NCI-H526 treated with DMSO at 0.1 percent for 48 hours (cell line): ENCODE data around the gene RBM25.

Experiments
- DNase-seq: peaks from one replicate; lab custom pipeline; 2025; lab: John Stamatoyannopoulos, UW

RBM25 gene

GRCh38 chr14:73102806-73103497, 44.6 kb downstream of the RBM25 start:
- no peak for DNase-seq

GRCh38 chr14:73105050-73105449, 46.7 kb downstream of the RBM25 start:
- DNase-seq: no peak

GRCh38 chr14:73105727-73106126, 47.4 kb downstream of the RBM25 start:
- no peak for DNase-seq

- no peak for DNase-seq
Measured at GRCh38 chr14:73116079-73116665, 57.8 kb downstream of the RBM25 start.

GRCh38 chr14:73124180-73124894, 66.0 kb downstream of the RBM25 start:
- no peak for DNase-seq

GRCh38 chr14:73125169-73125588, 66.8 kb downstream of the RBM25 start:
- DNase-seq: no peak

- DNase-seq: no peak
Measured at GRCh38 chr14:73125746-73126145, 67.4 kb downstream of the RBM25 start.

GRCh38 chr14:73133795-73134194, 75.5 kb downstream of the RBM25 start:
- DNase-seq: no peak

- peak; percentile 39 for DNase-seq
Measured at GRCh38 chr14:73136085-73136386, 77.7 kb downstream of the RBM25 start.

GRCh38 chr14:73136387-73137225, 78.3 kb downstream of the RBM25 start, which contains the start of gene PSEN1:
Gene PSEN1 (plus strand): TSS chr14:73136507. CDS start chr14:73148020, 11,513 bp downstream.
- DNase-seq: peak; percentile 84

GRCh38 chr14:73140811-73141323, 82.5 kb downstream of the RBM25 start:
- DNase-seq: no peak

GRCh38 chr14:73142216-73142615, 83.9 kb downstream of the RBM25 start:
- DNase-seq: no peak

GRCh38 chr14:73143003-73143402, 84.7 kb downstream of the RBM25 start:
- no peak for DNase-seq

- no peak for DNase-seq
Measured at GRCh38 chr14:73143617-73144016, 85.3 kb downstream of the RBM25 start.

GRCh38 chr14:73145371-73145770, 87.0 kb downstream of the RBM25 start:
- no peak for DNase-seq

- no peak for DNase-seq
Measured at GRCh38 chr14:73146111-73146510, 87.8 kb downstream of the RBM25 start.

- DNase-seq: no peak
Measured at GRCh38 chr14:73149753-73150152, 91.4 kb downstream of the RBM25 start.

- no peak for DNase-seq
Measured at GRCh38 chr14:73153272-73153671, 94.9 kb downstream of the RBM25 start.

- DNase-seq: no peak
Measured at GRCh38 chr14:73162251-73162650, 103.9 kb downstream of the RBM25 start.

GRCh38 chr14:73166399-73166798, 108.1 kb downstream of the RBM25 start:
- no peak for DNase-seq

- DNase-seq: no peak
Measured at GRCh38 chr14:73167727-73168126, 109.4 kb downstream of the RBM25 start.

- no peak for DNase-seq
Measured at GRCh38 chr14:73168274-73168673, 109.9 kb downstream of the RBM25 start.
